ENCODE results near the gene IQCH.

Gene IQCH

DNA sequence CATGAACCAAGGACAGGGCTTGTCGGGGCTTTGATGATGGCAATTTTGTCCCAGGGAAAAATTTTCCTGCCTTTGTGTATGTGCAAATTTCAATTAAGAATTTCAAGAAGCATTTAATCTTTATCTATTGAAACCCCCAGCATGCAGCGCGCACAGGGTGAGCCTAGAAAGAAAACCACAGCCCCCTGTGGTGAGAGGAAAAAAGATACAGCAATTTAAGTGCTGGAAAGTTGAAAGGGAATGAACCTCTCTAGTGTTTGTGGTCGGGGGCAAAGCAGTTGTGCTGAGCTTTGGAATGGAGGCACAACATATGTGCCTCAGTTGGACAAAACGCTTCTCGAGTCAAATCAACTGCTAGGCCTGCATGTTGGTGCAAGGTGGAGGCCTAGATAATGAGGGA is 154.6 kb downstream of the IQCH start:
- Histone ChIP-seq H3K27me3 (ENCODE audit: control insufficient read depth, insufficient read depth, low read length) (no peaks in the 10 kb centered on the region), H3K36me3 (ENCODE audit: control insufficient read depth, insufficient read depth, low read length) (no peaks in the 10 kb centered on the region), H3K4me1 (ENCODE audit: control insufficient read depth, insufficient read depth, low read length) (0 out of 2 replicates have a peak, but pooled peaks cover 3% of the 10 kb centered on the region), H3K9me3 (ENCODE audit: control insufficient read depth, insufficient read depth, low read length) (no peaks in the 10 kb centered on the region), H3K4me3 (ENCODE audit: low read length) (no peak overlapping the region), H3K27ac (ENCODE audit: low read length) (no peak overlapping the region)
- WGBS (ENCODE audit: insufficient coverage, insufficient read length): no CpG with 5 or more reads among the region's 6 CpGs
- no peak for DNase-seq (ENCODE audit: low read depth, low spot score)

GRCh38 chr15:67411486-67411885 is 156.9 kb downstream of the IQCH start:
- no peaks in the 10 kb centered on the region for H3K27me3 ChIP-seq (ENCODE audit: control insufficient read depth, insufficient read depth, low read length)
- no peaks in the 10 kb centered on the region for H3K36me3 ChIP-seq (ENCODE audit: control insufficient read depth, insufficient read depth, low read length)
- H3K4me1 ChIP-seq (ENCODE audit: control insufficient read depth, insufficient read depth, low read length): 0 out of 2 replicates have a peak, but pooled peaks cover 3% of the 10 kb centered on the region
- H3K4me3 ChIP-seq (ENCODE audit: low read length): no peak overlapping the region
- no peak for DNase-seq (ENCODE audit: low read depth, low spot score)
- no peaks in the 10 kb centered on the region for H3K9me3 ChIP-seq (ENCODE audit: control insufficient read depth, insufficient read depth, low read length)
- H3K27ac ChIP-seq (ENCODE audit: low read length): no peak overlapping the region

DNA sequence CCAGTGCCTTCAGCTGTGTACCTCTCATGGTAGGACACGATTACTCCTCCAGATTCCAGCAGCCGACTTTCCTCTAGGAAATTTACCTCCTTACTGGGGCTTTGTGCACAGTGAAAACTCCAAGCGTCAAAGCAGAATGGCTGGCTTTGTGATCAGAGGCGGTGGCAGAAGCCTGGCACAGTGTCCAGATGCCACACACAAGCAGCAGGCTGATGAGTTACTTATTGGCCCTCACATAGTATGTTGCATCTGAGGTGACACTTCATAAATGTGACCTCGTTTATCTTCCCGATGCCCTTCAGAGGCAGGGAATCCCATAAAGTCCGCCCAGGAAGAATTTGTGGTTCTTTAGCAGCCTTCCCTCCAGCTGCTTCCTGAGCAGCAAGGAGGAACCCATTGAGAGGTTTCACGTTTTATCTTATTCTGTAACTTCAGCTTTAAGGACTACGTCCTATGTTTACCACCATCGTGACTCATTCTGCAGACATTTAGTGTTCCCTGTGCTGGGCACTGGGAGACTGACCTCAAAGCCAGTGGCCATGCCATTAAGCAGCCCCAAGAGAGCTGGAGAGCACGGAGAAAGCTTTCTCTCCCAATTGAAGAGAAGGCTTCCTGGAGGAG is 159.3 kb downstream of the IQCH start:
- H3K36me3 ChIP-seq (ENCODE audit: control insufficient read depth, insufficient read depth, low read length): no peaks in the 10 kb centered on the region
- no peak overlapping the region for H3K4me3 ChIP-seq (ENCODE audit: low read length)
- 0 out of 2 replicates have a peak, but pooled peaks cover 3% of the 10 kb centered on the region for H3K4me1 ChIP-seq (ENCODE audit: control insufficient read depth, insufficient read depth, low read length)
- no peak for DNase-seq (ENCODE audit: low read depth, low spot score)
- H3K9me3 ChIP-seq (ENCODE audit: control insufficient read depth, insufficient read depth, low read length): no peaks in the 10 kb centered on the region
- no peaks in the 10 kb centered on the region for H3K27me3 ChIP-seq (ENCODE audit: control insufficient read depth, insufficient read depth, low read length)
- H3K27ac ChIP-seq (ENCODE audit: low read length): no peak overlapping the region
- WGBS (ENCODE audit: insufficient coverage, insufficient read length): no CpG with 5 or more reads among the region's 11 CpGs

DNA sequence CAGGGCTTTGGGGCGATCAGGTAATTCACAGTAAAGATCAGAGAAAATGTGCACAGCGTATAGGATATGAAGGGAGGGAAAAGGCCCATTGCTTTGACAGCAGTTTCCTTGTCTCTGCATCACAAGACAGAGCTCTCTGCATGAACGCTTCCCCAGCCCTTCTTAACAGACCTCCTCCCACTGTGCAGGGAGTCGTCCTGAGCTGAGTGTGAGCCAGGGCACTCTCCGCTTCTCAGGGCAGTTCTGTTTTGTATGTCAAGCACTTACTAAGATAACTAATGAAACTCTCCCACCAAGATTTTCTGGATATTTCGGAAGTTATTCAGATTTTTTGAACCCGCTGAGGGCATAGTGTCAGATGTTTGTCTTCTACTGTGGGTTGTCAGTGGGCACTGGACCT is 160.6 kb downstream of the IQCH start:
- Histone ChIP-seq H3K36me3 (ENCODE audit: control insufficient read depth, insufficient read depth, low read length) (no peaks in the 10 kb centered on the region), H3K4me1 (ENCODE audit: control insufficient read depth, insufficient read depth, low read length) (no peaks in the 10 kb centered on the region), H3K27me3 (ENCODE audit: control insufficient read depth, insufficient read depth, low read length) (no peaks in the 10 kb centered on the region), H3K9me3 (ENCODE audit: control insufficient read depth, insufficient read depth, low read length) (no peaks in the 10 kb centered on the region), H3K27ac (ENCODE audit: low read length) (no peak overlapping the region), H3K4me3 (ENCODE audit: low read length) (no peak overlapping the region)
- DNase-seq (ENCODE audit: low read depth, low spot score): no peak
- no CpG with 5 or more reads among the region's 7 CpGs for WGBS (ENCODE audit: insufficient coverage, insufficient read length)

DNA sequence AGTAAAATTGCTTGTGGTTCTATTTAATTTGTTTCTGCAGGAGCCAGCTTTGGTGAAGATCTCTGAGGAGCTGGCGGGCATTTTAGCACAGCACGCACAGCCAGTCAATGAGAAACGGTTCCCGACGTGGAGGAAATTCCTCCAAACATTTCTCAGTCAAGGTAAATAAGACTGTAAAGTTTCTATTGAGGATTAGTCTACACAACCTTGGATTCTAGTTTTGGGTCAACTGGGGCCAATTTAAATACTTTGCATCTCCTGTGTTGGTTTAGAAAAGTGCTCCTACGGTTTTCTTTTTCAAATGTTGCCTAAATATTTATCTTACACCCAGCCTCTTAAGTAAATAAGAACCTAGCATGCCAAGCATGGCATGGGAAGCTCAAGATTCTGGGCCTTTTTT is 162.3 kb downstream of the IQCH start:
- H3K4me1 ChIP-seq (ENCODE audit: control insufficient read depth, insufficient read depth, low read length): no peaks in the 10 kb centered on the region
- no peak for DNase-seq (ENCODE audit: low read depth, low spot score)
- no peaks in the 10 kb centered on the region for H3K9me3 ChIP-seq (ENCODE audit: control insufficient read depth, insufficient read depth, low read length)
- H3K27ac ChIP-seq (ENCODE audit: low read length): no peak overlapping the region
- WGBS (ENCODE audit: insufficient coverage, insufficient read length): no CpG with 5 or more reads among the region's 6 CpGs
- no peak overlapping the region for H3K4me3 ChIP-seq (ENCODE audit: low read length)
- no peaks in the 10 kb centered on the region for H3K27me3 ChIP-seq (ENCODE audit: control insufficient read depth, insufficient read depth, low read length)
- H3K36me3 ChIP-seq (ENCODE audit: control insufficient read depth, insufficient read depth, low read length): no peaks in the 10 kb centered on the region

DNA sequence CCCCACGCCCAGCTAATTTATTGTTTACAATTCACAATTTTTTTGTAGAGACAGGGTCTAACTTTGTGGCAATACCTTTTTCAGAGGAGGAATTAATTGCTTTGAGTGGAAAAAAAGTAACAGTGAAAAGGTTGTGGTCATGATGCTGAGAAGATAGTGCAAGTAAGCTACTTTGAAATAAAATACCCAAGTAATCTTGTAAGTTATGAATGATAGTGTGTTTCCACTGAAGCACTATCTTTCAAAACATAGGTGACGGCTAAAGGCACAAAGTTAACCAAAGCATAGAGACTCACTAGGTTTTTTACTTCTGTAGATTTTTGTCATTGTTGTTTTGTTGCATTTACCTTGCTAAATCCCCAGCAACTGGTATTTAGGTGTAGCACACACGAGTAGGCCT is 165.1 kb downstream of the IQCH start:
- Histone ChIP-seq H3K4me3 (ENCODE audit: low read length) (no peak overlapping the region), H3K4me1 (ENCODE audit: control insufficient read depth, insufficient read depth, low read length) (no peaks in the 10 kb centered on the region), H3K9me3 (ENCODE audit: control insufficient read depth, insufficient read depth, low read length) (no peaks in the 10 kb centered on the region), H3K27me3 (ENCODE audit: control insufficient read depth, insufficient read depth, low read length) (no peaks in the 10 kb centered on the region), H3K27ac (ENCODE audit: low read length) (no peak overlapping the region), H3K36me3 (ENCODE audit: control insufficient read depth, insufficient read depth, low read length) (no peaks in the 10 kb centered on the region)
- no CpG with 5 or more reads among the region's 3 CpGs for WGBS (ENCODE audit: insufficient coverage, insufficient read length)
- no peak for DNase-seq (ENCODE audit: low read depth, low spot score)

DNA sequence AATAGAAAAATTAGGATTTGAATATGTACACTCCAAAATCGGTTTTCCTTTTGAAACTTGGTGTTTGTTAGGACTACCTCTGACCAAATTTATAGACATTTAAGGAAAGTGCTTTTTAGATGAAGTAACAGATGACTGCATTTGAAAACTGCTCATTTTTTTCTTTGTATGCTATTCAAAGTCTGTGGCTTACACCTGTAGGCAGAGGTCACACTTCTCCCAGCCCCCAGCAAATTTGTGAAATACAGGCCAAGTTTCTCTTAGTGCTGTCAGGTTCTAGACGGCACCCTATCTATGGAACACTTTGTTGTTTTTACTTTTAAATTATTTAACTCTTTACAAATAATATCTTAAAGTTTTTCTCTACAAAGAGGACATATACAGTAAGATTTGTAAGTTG is 165.6 kb downstream of the IQCH start:
- Histone ChIP-seq H3K9me3 (ENCODE audit: control insufficient read depth, insufficient read depth, low read length) (no peaks in the 10 kb centered on the region), H3K27ac (ENCODE audit: low read length) (no peak overlapping the region), H3K27me3 (ENCODE audit: control insufficient read depth, insufficient read depth, low read length) (no peaks in the 10 kb centered on the region), H3K4me1 (ENCODE audit: control insufficient read depth, insufficient read depth, low read length) (no peaks in the 10 kb centered on the region), H3K4me3 (ENCODE audit: low read length) (no peak overlapping the region), H3K36me3 (ENCODE audit: control insufficient read depth, insufficient read depth, low read length) (no peaks in the 10 kb centered on the region)
- WGBS (ENCODE audit: insufficient coverage, insufficient read length): no CpG with 5 or more reads among the region's 2 CpGs
- DNase-seq (ENCODE audit: low read depth, low spot score): no peak

DNA sequence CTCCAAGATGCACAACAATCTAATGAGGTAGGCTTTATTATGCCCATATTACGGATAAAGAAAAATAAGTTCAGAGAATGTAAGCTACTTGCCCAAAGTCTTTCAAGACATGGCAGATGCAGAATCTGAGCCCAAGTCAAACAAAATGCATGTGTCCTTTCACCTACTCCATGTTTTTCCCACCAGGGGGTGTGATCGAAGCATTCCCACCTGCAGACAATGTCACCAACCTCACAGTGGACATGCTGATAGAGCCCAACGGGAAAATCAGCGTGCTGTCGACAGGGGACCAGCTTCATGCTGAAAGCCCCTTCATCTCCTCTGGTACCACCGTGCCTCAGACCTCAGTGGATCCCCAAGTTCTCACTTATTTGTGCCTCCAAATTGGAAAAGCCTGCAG is 166.5 kb downstream of the IQCH start:
- no peak overlapping the region for H3K27ac ChIP-seq (ENCODE audit: low read length)
- no peaks in the 10 kb centered on the region for H3K36me3 ChIP-seq (ENCODE audit: control insufficient read depth, insufficient read depth, low read length)
- H3K4me3 ChIP-seq (ENCODE audit: low read length): no peak overlapping the region
- WGBS (ENCODE audit: insufficient coverage, insufficient read length): no CpG with 5 or more reads among the region's 6 CpGs
- no peaks in the 10 kb centered on the region for H3K9me3 ChIP-seq (ENCODE audit: control insufficient read depth, insufficient read depth, low read length)
- H3K27me3 ChIP-seq (ENCODE audit: control insufficient read depth, insufficient read depth, low read length): no peaks in the 10 kb centered on the region
- DNase-seq (ENCODE audit: low read depth, low spot score): no peak
- no peaks in the 10 kb centered on the region for H3K4me1 ChIP-seq (ENCODE audit: control insufficient read depth, insufficient read depth, low read length)

DNA sequence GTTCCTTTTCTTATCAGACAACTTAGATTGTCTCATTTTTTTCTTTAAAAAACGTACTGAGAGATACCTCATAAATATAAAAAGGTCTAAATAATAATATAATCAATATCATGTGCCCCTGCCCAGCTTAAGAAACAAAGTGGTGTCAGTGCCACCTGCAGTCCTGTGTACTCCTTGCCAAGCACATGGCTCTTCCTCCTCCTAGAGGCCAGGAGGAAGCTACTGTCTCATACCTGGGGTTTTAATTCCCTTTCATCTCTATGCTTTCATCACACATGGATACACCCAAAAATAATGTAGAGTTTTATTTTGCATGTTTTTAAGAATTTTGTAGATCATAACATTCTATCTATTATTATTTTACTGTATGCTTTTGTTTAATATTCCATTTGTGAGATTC is 167.7 kb downstream of the IQCH start:
- H3K27me3 ChIP-seq (ENCODE audit: control insufficient read depth, insufficient read depth, low read length): no peaks in the 10 kb centered on the region
- WGBS (ENCODE audit: insufficient coverage, insufficient read length): no CpG with 5 or more reads among the region's 1 CpG
- no peaks in the 10 kb centered on the region for H3K4me1 ChIP-seq (ENCODE audit: control insufficient read depth, insufficient read depth, low read length)
- DNase-seq (ENCODE audit: low read depth, low spot score): no peak
- no peak overlapping the region for H3K27ac ChIP-seq (ENCODE audit: low read length)
- no peaks in the 10 kb centered on the region for H3K36me3 ChIP-seq (ENCODE audit: control insufficient read depth, insufficient read depth, low read length)
- no peaks in the 10 kb centered on the region for H3K9me3 ChIP-seq (ENCODE audit: control insufficient read depth, insufficient read depth, low read length)
- H3K4me3 ChIP-seq (ENCODE audit: low read length): no peak overlapping the region

DNA sequence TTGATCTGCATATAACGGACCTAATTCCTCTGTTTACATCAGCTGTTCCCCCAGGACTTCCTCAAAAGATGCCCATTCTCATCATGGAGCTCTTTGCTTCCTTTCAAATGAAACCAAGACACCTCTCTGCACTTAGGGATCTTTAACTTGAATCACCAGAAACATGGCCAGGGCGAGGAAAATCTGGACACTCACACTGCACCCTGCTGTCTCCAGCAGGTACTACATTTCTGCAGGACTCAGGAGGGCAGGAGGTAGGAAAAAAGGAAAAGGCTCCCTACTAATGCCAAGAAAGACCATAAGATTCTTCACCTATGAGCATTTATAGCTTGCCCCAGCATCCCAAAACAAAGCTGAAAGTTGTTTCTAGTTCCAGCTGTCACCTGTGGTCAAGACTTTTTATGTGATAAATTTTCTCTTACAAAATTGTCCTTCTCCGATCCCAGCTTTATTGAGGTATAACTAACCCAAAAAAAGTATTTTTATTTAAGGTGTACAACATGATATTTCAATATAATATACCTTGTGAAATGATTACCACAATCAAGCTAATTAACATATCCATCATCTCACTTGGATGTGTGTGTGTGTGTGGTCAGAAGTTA is 179.0 kb downstream of the IQCH start:
- no peaks in the 10 kb centered on the region for H3K36me3 ChIP-seq (ENCODE audit: control insufficient read depth, insufficient read depth, low read length)
- H3K4me1 ChIP-seq (ENCODE audit: control insufficient read depth, insufficient read depth, low read length): no peaks in the 10 kb centered on the region
- peak; percentile 27 for DNase-seq (ENCODE audit: low read depth, low spot score)
- H3K27ac ChIP-seq (ENCODE audit: low read length): no peak overlapping the region
- no CpG with 5 or more reads among the region's 3 CpGs for WGBS (ENCODE audit: insufficient coverage, insufficient read length)
- H3K27me3 ChIP-seq (ENCODE audit: control insufficient read depth, insufficient read depth, low read length): no peaks in the 10 kb centered on the region
- H3K9me3 ChIP-seq (ENCODE audit: control insufficient read depth, insufficient read depth, low read length): no peaks in the 10 kb centered on the region
- no peak overlapping the region for H3K4me3 ChIP-seq (ENCODE audit: low read length)

Data from iPS DF 6.9 (cell line).